Neural progenitor cell (in vitro differentiated cells): Measurements from ENCODE around the gene GOLGA5. TPM values are rescaled to one million over a fixed set of nuclear protein-coding genes. Genes with fewer than 3 reads are reported as not detected.

Experiments
- DNase-seq: peaks from one replicate; pipeline ENCODE4 v3.0.0-alpha.2; 2016; ENCODE audit warnings: low spot score
- H2AFZ ChIP-seq: fragments of 200-600 bp; sonication (generic); replicated peaks from 2 replicates; pipeline ENCODE4 v1.6.1; 2016; ENCODE audit warnings: antibody characterized with exemption
- H3F3A ChIP-seq: fragments of 200-600 bp; sonication (generic); 2 replicates; pipeline ENCODE4 v1.6.1; 2016; ENCODE audit warnings: antibody characterized with exemption, low read depth
- H3K27ac ChIP-seq: fragments of 200-600 bp; sonication (generic); 2 replicates; pipeline ENCODE4 v1.5.1; 2016; ENCODE audit warnings: mild to moderate bottlenecking
- H3K27me3 ChIP-seq: fragments of 200-600 bp; sonication (generic); 2 replicates; pipeline ENCODE4 v1.6.1; 2016; ENCODE audit warnings: mild to moderate bottlenecking, moderate library complexity
- H3K36me3 ChIP-seq: fragments of 200-600 bp; sonication (generic); 2 replicates; pipeline ENCODE4 v1.5.1; 2016
- H3K4me1 ChIP-seq: fragments of 200-600 bp; sonication (generic); 2 replicates; pipeline ENCODE4 v1.6.1; 2016; ENCODE audit warnings: mixed run types
- H3K4me2 ChIP-seq: fragments of 200-600 bp; sonication (generic); 2 replicates; pipeline ENCODE4 v1.6.1; 2016
- H3K4me3 ChIP-seq: fragments of 200-600 bp; sonication (generic); 2 replicates; pipeline ENCODE4 v1.5.1; 2016
- H3K79me2 ChIP-seq: fragments of 200-600 bp; sonication (generic); 2 replicates; pipeline ENCODE4 v1.6.1; 2016; ENCODE audit warnings: low read depth
- H3K9ac ChIP-seq: fragments of 200-600 bp; sonication (generic); 2 replicates; pipeline ENCODE4 v1.6.1; 2016
- H3K9me3 ChIP-seq: fragments of 200-600 bp; sonication (generic); 2 replicates; pipeline ENCODE4 v1.5.1; 2016; ENCODE audit warnings: low read depth
- H4K20me1 ChIP-seq: fragments of 200-600 bp; sonication (generic); 2 replicates; pipeline ENCODE4 v1.6.1; 2016; ENCODE audit warnings: low read depth
- H3K27ac Mint-ChIP-seq: 3 replicates; pipeline ENCODE4 v1.8.0; 2021; ENCODE audit warnings: mixed read lengths
- H3K27me3 Mint-ChIP-seq: 2 replicates; pipeline ENCODE4 v1.8.0; 2022; ENCODE audit warnings: low read depth, mild to moderate bottlenecking, inconsistent platforms, moderate library complexity, mixed read lengths; ENCODE audit not compliant: insufficient read depth
- H3K36me3 Mint-ChIP-seq: 3 replicates; pipeline ENCODE4 v1.8.0; 2021; ENCODE audit warnings: mixed read lengths
- H3K4me1 Mint-ChIP-seq: 3 replicates; pipeline ENCODE4 v1.8.0; 2021; ENCODE audit warnings: mixed read lengths
- H3K4me3 Mint-ChIP-seq: 3 replicates; pipeline ENCODE4 v1.8.0; 2021; ENCODE audit warnings: mild to moderate bottlenecking, moderate library complexity, mixed read lengths
- H3K9me3 Mint-ChIP-seq: 3 replicates; pipeline ENCODE4 v1.8.0; 2020; ENCODE audit warnings: mixed read lengths
- EZH2 ChIP-seq: fragments of 200-600 bp; sonication (generic); IDR thresholded peaks from 2 replicates; pipeline ENCODE4 v1.6.1; 2017; ENCODE audit warnings: antibody characterized with exemption, mild to moderate bottlenecking, moderate library complexity
- EZH2phosphoT487 ChIP-seq: fragments of 200-600 bp; sonication (generic); IDR thresholded peaks from 2 replicates; pipeline ENCODE4 v1.6.1; 2017; ENCODE audit warnings: antibody characterized with exemption
- total RNA-seq: library from RNA; depleted of rRNA; stranded (reverse); fragments of >200 nt; gene quantifications from 2 replicates; pipeline ENCODE4 v1.2.3, GENCODE V29; 2015; ENCODE audit warnings: low replicate concordance
- TF ChIP-seq, protein P1 (sequence below): fragments of 200-600 bp; sonication (generic); IDR thresholded peaks from 2 replicates; pipeline ENCODE4 v1.5.1; 2017; ENCODE audit warnings: antibody characterized with exemption, mild to moderate bottlenecking

GOLGA5 gene
- total RNA-seq, 1 donor from 2014 or later, result 34.2 TPM

DNA sequence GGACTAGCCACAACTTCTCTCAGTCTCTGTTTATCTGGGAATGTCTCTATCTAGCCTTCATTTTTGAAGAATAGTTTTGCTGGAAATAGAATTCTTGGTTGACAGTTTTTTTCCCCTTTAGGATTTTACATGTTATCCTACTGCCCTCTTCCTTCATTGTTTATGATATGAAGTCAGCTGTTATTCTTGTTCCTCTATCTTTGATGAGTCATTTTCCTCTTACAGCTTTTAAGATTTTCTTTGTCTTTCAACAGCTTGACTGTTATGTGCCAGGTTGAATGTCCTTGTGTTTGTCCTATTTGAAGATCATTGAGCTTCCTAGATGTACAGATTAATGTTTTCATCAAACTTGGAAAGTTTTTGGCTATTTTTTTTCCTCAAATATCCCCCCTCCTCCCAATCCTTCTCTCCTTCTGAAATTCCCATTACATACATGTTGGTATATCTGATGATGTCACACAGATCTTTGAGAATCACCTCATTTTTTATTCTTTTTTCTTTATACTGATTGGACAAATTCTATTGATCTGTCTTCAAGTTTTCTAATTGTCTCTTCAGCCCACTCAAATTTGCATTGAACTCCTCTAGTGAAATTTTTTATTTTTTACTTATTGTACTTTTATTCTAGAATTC is 4.5 kb upstream of the GOLGA5 start:
- Histone ChIP-seq H3K4me1 (no peaks in the 10 kb centered on the region), H3K4me2 (no peak overlapping the region), H3F3A (peaks cover 3% of the 10 kb centered on the region), H2AFZ (no peak overlapping the region), H3K9me3 (no peaks in the 10 kb centered on the region), H3K27ac (no peak overlapping the region), H3K36me3 (no peaks in the 10 kb centered on the region), H4K20me1 (no peaks in the 10 kb centered on the region), H3K4me3 (no peak overlapping the region), H3K9ac (no peak overlapping the region), H3K79me2 (peaks cover 4% of the 10 kb centered on the region), H3K27me3 (no peaks in the 10 kb centered on the region)
- TF ChIP-seq EZH2phosphoT487 (no peak), EZH2 (no peak)
- TF ChIP-seq, protein P1, sequence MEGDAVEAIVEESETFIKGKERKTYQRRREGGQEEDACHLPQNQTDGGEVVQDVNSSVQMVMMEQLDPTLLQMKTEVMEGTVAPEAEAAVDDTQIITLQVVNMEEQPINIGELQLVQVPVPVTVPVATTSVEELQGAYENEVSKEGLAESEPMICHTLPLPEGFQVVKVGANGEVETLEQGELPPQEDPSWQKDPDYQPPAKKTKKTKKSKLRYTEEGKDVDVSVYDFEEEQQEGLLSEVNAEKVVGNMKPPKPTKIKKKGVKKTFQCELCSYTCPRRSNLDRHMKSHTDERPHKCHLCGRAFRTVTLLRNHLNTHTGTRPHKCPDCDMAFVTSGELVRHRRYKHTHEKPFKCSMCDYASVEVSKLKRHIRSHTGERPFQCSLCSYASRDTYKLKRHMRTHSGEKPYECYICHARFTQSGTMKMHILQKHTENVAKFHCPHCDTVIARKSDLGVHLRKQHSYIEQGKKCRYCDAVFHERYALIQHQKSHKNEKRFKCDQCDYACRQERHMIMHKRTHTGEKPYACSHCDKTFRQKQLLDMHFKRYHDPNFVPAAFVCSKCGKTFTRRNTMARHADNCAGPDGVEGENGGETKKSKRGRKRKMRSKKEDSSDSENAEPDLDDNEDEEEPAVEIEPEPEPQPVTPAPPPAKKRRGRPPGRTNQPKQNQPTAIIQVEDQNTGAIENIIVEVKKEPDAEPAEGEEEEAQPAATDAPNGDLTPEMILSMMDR, result no peak
- Mint-ChIP-seq H3K27me3 (no peaks in the 10 kb centered on the region), H3K4me3 (no peak overlapping the region), H3K4me1 (peaks cover 14% of the 10 kb centered on the region), H3K36me3 (no peaks in the 10 kb centered on the region), H3K27ac (no peak overlapping the region), H3K9me3 (peaks cover 19% of the 10 kb centered on the region)
- DNase-seq, result no peak

DNA sequence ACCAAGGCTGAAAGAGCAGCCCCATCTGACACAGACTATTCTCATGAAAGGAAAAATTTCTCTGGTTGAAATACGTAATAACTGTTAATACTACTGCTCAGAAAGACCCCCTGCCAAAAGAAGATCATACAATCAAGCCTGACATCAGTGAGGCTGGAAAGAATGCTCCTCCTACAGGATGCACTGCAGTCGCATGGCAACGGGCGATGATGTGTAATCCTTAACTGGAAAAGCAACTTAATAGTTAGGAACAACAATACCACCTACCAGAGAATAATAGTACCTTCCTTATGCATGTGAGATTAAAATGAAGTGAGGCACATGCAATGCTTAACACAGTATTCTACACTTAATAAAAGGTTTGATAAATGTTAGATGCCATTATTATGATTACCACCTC is 1.2 kb upstream of the GOLGA5 start:
- TF ChIP-seq EZH2, result no peak
- no peak for TF ChIP-seq EZH2phosphoT487
- TF ChIP-seq, protein P1, result no peak
- Histone ChIP-seq H3F3A (peaks cover 5% of the 10 kb centered on the region), H3K4me2 (no peak overlapping the region), H3K9ac (no peak overlapping the region), H3K27me3 (no peaks in the 10 kb centered on the region), H2AFZ (no peak overlapping the region), H3K79me2 (peaks cover 23% of the 10 kb centered on the region), H3K4me1 (peaks cover 6% of the 10 kb centered on the region), H3K4me3 (no peak overlapping the region), H3K27ac (no peak overlapping the region), H3K9me3 (no peaks in the 10 kb centered on the region), H4K20me1 (no peaks in the 10 kb centered on the region), H3K36me3 (no peaks in the 10 kb centered on the region)
- H3K9me3 Mint-ChIP-seq, result peaks cover 19% of the 10 kb centered on the region
- peaks cover 27% of the 10 kb centered on the region for H3K4me1 Mint-ChIP-seq
- no peak overlapping the region for H3K27ac Mint-ChIP-seq
- peak overlapping the region; percentile 75 for H3K4me3 Mint-ChIP-seq
- DNase-seq, result peak; percentile 14
- peaks cover 2% of the 10 kb centered on the region for H3K36me3 Mint-ChIP-seq
- H3K27me3 Mint-ChIP-seq, result peaks cover 2% of the 10 kb centered on the region

- peaks cover 5% of the 10 kb centered on the region for H3F3A ChIP-seq
- H3K4me3 ChIP-seq, result peak overlapping the region; percentile 91
- H3K4me1 ChIP-seq, result peaks cover 6% of the 10 kb centered on the region
- peaks cover 2% of the 10 kb centered on the region for H3K27me3 Mint-ChIP-seq
- peak overlapping the region; percentile 95 for H3K9ac ChIP-seq
- peaks cover 24% of the 10 kb centered on the region for H3K79me2 ChIP-seq
- peaks cover 5% of the 10 kb centered on the region for H3K36me3 Mint-ChIP-seq
- H3K4me3 Mint-ChIP-seq, result peak overlapping the region; percentile 99
- H4K20me1 ChIP-seq, result no peaks in the 10 kb centered on the region
- peak overlapping the region; percentile 76 for H3K27ac ChIP-seq
- H3K27me3 ChIP-seq, result no peaks in the 10 kb centered on the region
- H2AFZ ChIP-seq, result peak overlapping the region; percentile 90
- peak overlapping the region; percentile 86 for H3K27ac Mint-ChIP-seq
- peaks cover 10% of the 10 kb centered on the region for H3K9me3 Mint-ChIP-seq
- peaks cover 27% of the 10 kb centered on the region for H3K4me1 Mint-ChIP-seq
- DNase-seq, result peak; percentile 42
- H3K36me3 ChIP-seq, result no peaks in the 10 kb centered on the region
- peak overlapping the region; percentile 94 for H3K4me2 ChIP-seq
- H3K9me3 ChIP-seq, result no peaks in the 10 kb centered on the region
- TF ChIP-seq, protein P1, result no peak
- TF ChIP-seq EZH2phosphoT487 (no peak), EZH2 (no peak)
Measured at GRCh38 chr14:92794547-92794941, 439 bp downstream of the GOLGA5 start.
